ENCODE data around the gene ZSWIM8. TPM values are rescaled to one million over a fixed set of nuclear protein-coding genes. Genes with fewer than 3 reads are reported as not detected.

ZSWIM8 gene
- total RNA-seq, 4 donors from 2014 or later, result 48.4 to 121 (median 101) TPM

DNA sequence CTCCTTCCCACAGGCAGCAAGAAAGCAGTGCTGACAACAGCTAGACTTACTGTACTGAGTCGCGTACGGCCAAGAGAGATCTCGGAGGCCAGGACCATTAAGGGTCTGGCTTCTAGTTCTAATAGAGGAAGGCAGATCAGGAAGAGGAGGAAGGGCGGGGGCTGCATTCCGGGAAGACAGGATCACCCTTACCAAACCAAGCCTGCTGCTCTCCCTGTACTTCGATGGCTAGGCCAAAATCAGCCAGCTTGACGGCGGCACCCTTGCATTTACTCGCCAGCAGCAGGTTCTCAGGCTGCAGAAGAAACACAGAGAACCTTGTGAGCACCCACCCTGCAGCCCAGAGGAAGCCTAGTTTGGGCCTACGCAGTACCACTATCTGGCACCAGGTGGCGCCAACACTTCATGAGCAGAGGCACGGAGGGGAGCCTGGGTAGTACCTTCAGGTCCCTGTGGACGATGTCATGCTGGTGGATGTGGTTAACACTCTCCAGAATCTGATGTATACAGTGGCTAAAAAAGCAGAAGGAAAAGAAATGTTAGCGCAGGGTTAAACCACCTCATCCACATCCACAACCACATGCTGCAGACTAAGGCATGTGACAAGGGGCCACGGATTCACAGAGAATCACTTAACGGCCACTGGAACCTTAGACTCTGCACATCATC is 63.5 kb downstream of the ZSWIM8 start:
- Histone ChIP-seq H3K27me3 (no peaks in the 10 kb centered on the region), H3K9me3 (no peaks in the 10 kb centered on the region), H3K4me3 (no peak overlapping the region), H3K36me3 (peaks cover 0 to 72% of the 10 kb centered on the region in 2 donors), H3K4me1 (peaks cover 3 to 58% (median 33%) of the 10 kb centered on the region in 3 donors), H3K27ac (peak overlapping the region; percentile 73 to 92 (median 88))
- 28 to 35% methylated on average over 4 of the region's 17 CpGs for WGBS, 2 donors (ENCODE audit: low coverage in 1 of 2)
- peak; percentile 64 for ATAC-seq
- no peak for TF ChIP-seq EP300 (IDR thresholded peaks at IDR 0.05)
- TF ChIP-seq, protein P1, sequence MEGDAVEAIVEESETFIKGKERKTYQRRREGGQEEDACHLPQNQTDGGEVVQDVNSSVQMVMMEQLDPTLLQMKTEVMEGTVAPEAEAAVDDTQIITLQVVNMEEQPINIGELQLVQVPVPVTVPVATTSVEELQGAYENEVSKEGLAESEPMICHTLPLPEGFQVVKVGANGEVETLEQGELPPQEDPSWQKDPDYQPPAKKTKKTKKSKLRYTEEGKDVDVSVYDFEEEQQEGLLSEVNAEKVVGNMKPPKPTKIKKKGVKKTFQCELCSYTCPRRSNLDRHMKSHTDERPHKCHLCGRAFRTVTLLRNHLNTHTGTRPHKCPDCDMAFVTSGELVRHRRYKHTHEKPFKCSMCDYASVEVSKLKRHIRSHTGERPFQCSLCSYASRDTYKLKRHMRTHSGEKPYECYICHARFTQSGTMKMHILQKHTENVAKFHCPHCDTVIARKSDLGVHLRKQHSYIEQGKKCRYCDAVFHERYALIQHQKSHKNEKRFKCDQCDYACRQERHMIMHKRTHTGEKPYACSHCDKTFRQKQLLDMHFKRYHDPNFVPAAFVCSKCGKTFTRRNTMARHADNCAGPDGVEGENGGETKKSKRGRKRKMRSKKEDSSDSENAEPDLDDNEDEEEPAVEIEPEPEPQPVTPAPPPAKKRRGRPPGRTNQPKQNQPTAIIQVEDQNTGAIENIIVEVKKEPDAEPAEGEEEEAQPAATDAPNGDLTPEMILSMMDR (IDR thresholded peaks at IDR 0.05), result peak in 3 of 4 experiments; percentile 99 to 100 (median 99)

DNA sequence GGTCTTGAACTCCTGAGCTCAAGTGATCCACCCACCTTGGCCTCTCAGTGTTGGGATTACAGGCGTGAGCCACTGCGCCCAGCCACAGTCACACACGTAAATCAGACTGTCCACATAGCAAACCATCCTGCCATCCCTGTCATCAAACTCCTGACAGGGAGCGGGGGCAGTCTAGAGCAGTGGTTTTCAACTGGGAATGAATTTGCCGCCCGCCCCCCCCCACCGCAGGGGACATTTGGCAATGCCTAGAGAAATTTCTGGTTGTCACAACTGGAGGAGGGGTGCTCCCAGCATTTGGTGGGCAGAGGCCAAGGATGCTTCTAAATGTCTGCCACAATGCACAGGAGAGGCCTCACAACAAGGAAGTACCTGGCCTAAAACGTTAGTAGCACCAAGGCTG is 64.8 kb downstream of the ZSWIM8 start:
- H3K36me3 ChIP-seq, result peaks cover 0 to 61% of the 10 kb centered on the region in 2 donors
- H3K27me3 ChIP-seq, result no peaks in the 10 kb centered on the region
- no peak for TF ChIP-seq EP300 (IDR thresholded peaks at IDR 0.05)
- no peak for TF ChIP-seq POLR2AphosphoS5 (IDR thresholded peaks at IDR 0.05)
- TF ChIP-seq, protein P1 (IDR thresholded peaks at IDR 0.05), result no peak
- no peak for TF ChIP-seq POLR2A (IDR thresholded peaks at IDR 0.05)
- H3K27ac ChIP-seq, result peak overlapping the region; percentile 73 to 92 (median 88)
- H3K4me1 ChIP-seq, result peaks cover 3 to 70% (median 33%) of the 10 kb centered on the region in 3 donors
- ATAC-seq, result peak; percentile 1
- WGBS, 2 donors (ENCODE audit: low coverage in 1 of 2), result 67% methylated on average over 3 of the region's 8 CpGs; no CpG with 5 or more reads in 1 of the 2 donors
- no peaks in the 10 kb centered on the region for H3K9me3 ChIP-seq
- no peak overlapping the region for H3K4me3 ChIP-seq

DNA sequence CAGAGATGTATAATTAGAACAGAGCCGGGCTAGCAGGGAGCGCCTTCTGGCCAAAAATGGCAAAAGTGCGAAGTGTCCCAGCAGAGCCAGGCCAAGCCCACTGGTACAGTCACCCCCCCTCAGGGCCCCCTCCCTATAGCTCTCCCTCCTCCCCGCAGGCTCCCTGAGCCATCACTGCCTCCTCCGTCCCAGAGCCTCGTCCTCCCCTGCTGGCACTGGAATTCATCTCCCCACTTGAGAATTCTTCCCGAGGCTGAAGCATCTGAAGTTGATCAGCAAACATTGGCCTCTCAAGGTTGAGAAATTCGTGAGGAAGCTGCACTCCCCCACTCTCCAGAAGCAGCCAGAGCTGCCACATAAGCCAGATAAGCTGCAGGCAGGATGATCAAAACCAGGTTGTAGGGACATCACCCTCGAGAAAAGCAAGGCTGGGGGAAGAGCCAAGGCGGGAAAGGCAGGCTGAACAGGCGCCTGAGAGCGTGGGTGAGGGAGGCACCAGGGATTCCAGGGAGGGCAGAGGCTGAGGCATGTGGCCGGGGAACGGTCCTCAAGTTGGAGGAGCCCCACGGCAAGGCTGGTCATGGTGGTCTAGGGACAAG is 65.6 kb downstream of the ZSWIM8 start:
- H3K9me3 ChIP-seq, result no peaks in the 10 kb centered on the region
- 13 to 39% methylated on average over 5 to 11 of the region's 15 CpGs for WGBS, 2 donors (ENCODE audit: low coverage in 1 of 2)
- peak overlapping the region in 1 of 2 donors; percentile 9 for H3K4me3 ChIP-seq
- no peaks in the 10 kb centered on the region for H3K27me3 ChIP-seq
- ATAC-seq, result peak; percentile 89
- H3K27ac ChIP-seq, result peak overlapping the region; percentile 73 to 92 (median 88)
- H3K36me3 ChIP-seq, result peaks cover 0 to 59% of the 10 kb centered on the region in 2 donors
- no peak for TF ChIP-seq POLR2A (IDR thresholded peaks at IDR 0.05)
- TF ChIP-seq POLR2AphosphoS5 (IDR thresholded peaks at IDR 0.05), result peak; percentile 75
- TF ChIP-seq EP300 (IDR thresholded peaks at IDR 0.05), result no peak
- TF ChIP-seq, protein P1 (IDR thresholded peaks at IDR 0.05), result peak in 1 of 4 experiments; percentile 31
- peaks cover 3 to 78% (median 33%) of the 10 kb centered on the region in 3 donors for H3K4me1 ChIP-seq

Small RNA genes within 50 kb of the gene (small RNA-seq; reads per million reads assigned to genes)
- gene AC022400.4 (0 reads per million in 4 donors), gene AC022400.9 (0 reads per million in 4 donors), gene ZSWIM8-AS1 (0 reads per million in 4 donors)

Other genes starting within 250 kb of the ZSWIM8 start
- gene USP54, start 194.3 kb upstream of the ZSWIM8 start, total RNA-seq, result 100 to 1,000 TPM in 1 of 4 donors, 10 to 100 TPM in 3; 27.1 to 106 (median 53.8) TPM
- gene MYOZ1, start 144.1 kb upstream of the ZSWIM8 start, total RNA-seq, result not detected
- gene SYNPO2L, start 129.6 kb upstream of the ZSWIM8 start, total RNA-seq, result under 1 TPM in 2 of 4 donors, not detected in 2; 0.15 to 0.16 TPM
- 1 to 10 TPM in 3 of 4 donors, under 1 TPM in 1; 0.72 to 7.8 (median 4.2) TPM for gene AGAP5, start 87.5 kb upstream of the ZSWIM8 start, total RNA-seq
- gene SEC24C, start 41.2 kb upstream of the ZSWIM8 start, total RNA-seq, result 10 to 100 TPM; 47.5 to 65.1 (median 49.6) TPM
- gene CHCHD1, start 3.6 kb upstream of the ZSWIM8 start, total RNA-seq, result 10 to 100 TPM; 19.9 to 29.5 (median 21.4) TPM
- gene NDST2, start 26.0 kb downstream of the ZSWIM8 start, total RNA-seq, result 10 to 100 TPM; 17.9 to 53.9 (median 25.7) TPM
- 100 to 1,000 TPM in 3 of 4 donors, 10 to 100 TPM in 1; 82.3 to 207 (median 155) TPM for gene CAMK2G, start 88.9 kb downstream of the ZSWIM8 start, total RNA-seq
- 10 to 100 TPM in 1 of 4 donors, 1 to 10 TPM in 3; 1.1 to 43.3 (median 8.3) TPM for gene PLAU, start 125.5 kb downstream of the ZSWIM8 start, total RNA-seq
- gene VCL, start 212.5 kb downstream of the ZSWIM8 start, total RNA-seq, result 100 to 1,000 TPM; 433 to 615 (median 440) TPM